Measurements from ENCODE around the gene SOST. TPM values are rescaled to one million over a fixed set of nuclear protein-coding genes. Genes with fewer than 3 reads are reported as not detected.

The SOST gene
- total RNA-seq, 2 donors from 2014 or later = not detected

DNA sequence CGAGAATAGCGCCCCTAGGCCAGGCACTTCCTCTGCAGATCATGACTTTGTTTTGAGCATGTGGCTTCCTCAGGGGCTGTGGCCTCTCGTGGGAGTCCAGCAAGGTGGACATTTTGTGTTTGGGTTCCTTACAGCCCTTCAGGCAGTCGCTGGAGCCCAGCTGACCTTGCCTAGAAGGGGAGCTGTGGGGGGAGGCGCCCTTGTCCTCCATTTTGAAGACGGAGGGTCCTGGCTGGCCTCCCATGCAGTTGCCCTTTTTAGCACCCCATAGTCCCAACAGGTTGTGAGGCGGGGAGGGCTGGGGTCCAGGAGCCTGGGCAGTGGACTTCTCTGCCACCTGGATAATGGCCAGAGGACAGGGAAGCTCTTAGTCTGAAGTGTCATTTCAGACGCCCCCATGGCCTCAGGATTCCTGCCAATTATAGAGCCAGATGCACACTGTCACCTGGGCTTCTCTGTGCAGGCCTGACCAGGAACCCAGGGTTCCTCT, 1.4 kb downstream of the SOST start:
- intact Hi-C loops (cut with DNase I) = loop anchor here (2.0 to 10.0 kb wide), 3 partner anchors 60 to 182 kb away; no protein-coding TSS in a partner anchor
- DNase-seq (ENCODE audit: low spot score) = peak; percentile 42

DNA sequence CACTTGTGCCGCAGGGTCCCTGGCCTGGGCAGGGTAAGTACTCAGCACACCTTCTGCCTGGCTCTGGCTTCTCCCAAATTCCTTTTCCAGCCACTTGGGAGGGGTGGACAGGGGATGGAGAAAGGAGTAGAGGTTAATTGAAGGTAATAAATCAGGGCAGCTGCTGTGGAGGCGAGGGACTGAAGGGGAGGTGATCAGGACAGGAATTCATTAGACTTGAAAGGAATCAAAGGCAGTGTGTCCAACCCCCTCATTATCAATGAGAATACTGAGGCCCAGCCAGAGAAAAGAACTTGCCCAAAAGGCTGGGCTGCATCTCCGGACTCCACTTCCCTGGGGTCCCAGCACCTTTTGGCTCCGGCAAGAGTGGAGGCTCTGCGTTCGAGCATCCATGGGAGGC, 2.4 kb downstream of the SOST start:
- intact Hi-C loops (cut with DNase I) = loop anchor here (2.0 to 10.0 kb wide), 3 partner anchors 59 to 181 kb away; no protein-coding TSS in a partner anchor
- DNase-seq (ENCODE audit: low spot score) = peak; percentile 38

- peak; percentile 81 for DNase-seq (ENCODE audit: low spot score)
- intact Hi-C loops (cut with DNase I) = loop anchor here (5.0 to 10.0 kb wide), 2 partner anchors 63 to 181 kb away; no protein-coding TSS in a partner anchor
These were observed 3.2 kb downstream of the SOST start for GRCh38 chr17:43755389-43755875.

DNA sequence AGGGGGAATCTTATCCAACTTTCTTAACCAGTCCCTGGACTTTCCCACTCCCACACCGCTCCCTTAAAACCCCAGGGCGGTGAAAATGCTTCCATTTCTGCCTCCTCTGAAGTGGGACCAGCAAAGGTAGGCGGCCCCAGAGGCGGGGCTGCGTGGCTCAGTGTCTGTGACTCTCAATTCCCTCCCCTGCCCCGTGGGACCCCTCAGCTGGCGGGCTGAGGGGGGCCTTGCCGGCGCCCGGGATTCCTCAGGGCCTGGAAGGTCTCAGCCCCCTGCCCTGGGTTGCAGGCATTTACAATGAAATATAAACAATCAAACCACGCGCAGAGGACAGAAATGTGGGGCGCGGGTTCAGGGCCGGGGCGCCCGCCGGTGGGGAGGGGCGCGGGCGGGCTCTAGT, 3.6 kb downstream of the SOST start:
- intact Hi-C loops (cut with DNase I) = loop anchor here (5.0 to 10.0 kb wide), 3 partner anchors 38 to 180 kb away; no protein-coding TSS in a partner anchor
- no peak for DNase-seq (ENCODE audit: low spot score)

GRCh38 chr17:43753493-43754129, 5.0 kb downstream of the SOST start:
- intact Hi-C loops (cut with DNase I) = loop anchor here in 1 of 2 donors (5.0 to 10.0 kb wide), 2 partner anchors 36 to 179 kb away; no protein-coding TSS in a partner anchor
- DNase-seq (ENCODE audit: low spot score) = no peak

GRCh38 chr17:43750153-43750552, 8.4 kb downstream of the SOST start:
- intact Hi-C loops (cut with DNase I) = loop anchor here in 1 of 2 donors (5.0 to 10.0 kb wide), 2 partner anchors 33 to 175 kb away; no protein-coding TSS in a partner anchor
- DNase-seq (ENCODE audit: low spot score) = no peak

DNA sequence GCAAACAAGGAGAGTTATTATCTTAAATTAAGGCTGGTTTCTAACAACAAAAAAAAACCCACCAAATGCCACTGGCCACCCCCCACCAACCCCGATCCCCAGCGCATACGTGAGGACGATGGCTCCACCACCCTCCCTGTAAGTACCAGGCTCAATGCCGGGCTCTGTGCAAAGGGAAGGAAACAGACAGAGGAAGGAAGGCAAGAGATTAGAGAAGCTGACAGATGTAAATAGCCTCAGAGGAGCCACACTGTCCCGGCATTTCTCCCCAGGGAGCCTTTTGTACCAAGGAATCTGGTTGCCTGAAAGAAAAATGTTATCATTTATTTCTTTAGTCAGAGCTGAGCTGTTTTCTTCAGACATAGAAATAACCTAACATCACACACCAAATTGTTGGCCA, 13.1 kb downstream of the SOST start:
- intact Hi-C loops (cut with DNase I) = no loop called here
- no peak for DNase-seq (ENCODE audit: low spot score)

- intact Hi-C loops (cut with DNase I) = no loop called here
- DNase-seq (ENCODE audit: low spot score) = no peak
These were observed 17.0 kb downstream of the SOST start for GRCh38 chr17:43741636-43742035.

GRCh38 chr17:43740541-43740940, 18.1 kb downstream of the SOST start:
- intact Hi-C loops (cut with DNase I) = no loop called here
- no peak for DNase-seq (ENCODE audit: low spot score)

DNA sequence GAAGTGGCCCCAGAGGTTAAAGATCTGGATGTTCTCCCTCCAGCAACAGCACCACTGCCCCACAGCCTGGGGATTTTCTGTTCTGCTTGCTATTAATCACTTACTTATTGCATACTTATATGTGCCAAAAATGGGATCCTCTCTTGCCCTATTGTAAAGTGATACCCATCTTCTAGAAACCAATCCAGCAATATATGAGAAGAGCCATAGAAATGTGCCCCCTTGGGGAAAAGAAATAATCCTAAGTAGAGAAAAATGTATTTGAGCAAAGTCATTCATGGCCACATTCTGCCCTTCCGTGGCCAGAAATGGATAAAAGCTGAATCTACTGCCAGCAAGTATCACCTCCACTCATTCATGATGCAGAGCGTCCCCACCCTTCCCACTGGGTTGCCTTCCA, 20.9 kb downstream of the SOST start:
- no peak for DNase-seq (ENCODE audit: low spot score)
- intact Hi-C loops (cut with DNase I) = no loop called here

DNA sequence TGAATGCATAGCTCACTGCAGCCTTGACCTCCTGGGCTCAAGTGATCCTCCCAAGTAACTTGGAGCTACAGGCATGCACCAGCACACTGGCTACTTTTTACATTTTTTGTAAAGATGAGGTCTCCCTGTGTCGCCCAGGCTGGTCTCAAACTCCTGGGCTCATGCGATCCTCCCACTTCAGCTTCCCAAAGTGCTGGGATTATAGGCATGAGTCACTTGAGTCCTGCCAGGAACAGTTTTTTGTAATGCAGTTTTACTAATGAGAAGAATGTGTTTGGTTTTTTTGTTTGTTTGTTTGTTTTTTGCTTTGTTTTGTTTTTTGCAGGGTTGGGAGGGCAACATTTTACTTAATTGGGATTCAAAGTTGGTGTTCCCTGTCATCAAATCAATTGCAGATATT, 22.2 kb downstream of the SOST start:
- intact Hi-C loops (cut with DNase I) = no loop called here
- no peak for DNase-seq (ENCODE audit: low spot score)

DNA sequence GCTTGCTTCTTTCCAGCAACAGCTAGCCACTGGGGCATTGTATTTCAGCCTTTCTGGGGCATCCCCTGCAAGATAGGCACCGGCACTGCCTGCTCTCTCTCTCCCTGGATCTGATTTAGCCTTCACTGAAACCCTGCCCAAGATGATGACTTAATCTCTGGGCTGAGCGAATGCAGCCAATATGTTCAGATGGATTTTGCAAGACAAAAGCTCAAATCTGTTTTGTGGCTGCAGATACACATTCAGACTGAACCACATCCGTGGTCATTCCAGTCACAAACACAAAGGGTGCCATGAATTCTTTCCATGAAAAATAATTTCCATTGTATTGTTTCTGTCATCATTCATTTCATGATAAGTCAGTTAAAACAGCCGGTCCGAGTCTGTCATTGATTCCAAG, 24.2 kb downstream of the SOST start:
- intact Hi-C loops (cut with DNase I) = no loop called here
- DNase-seq (ENCODE audit: low spot score) = no peak

DNA sequence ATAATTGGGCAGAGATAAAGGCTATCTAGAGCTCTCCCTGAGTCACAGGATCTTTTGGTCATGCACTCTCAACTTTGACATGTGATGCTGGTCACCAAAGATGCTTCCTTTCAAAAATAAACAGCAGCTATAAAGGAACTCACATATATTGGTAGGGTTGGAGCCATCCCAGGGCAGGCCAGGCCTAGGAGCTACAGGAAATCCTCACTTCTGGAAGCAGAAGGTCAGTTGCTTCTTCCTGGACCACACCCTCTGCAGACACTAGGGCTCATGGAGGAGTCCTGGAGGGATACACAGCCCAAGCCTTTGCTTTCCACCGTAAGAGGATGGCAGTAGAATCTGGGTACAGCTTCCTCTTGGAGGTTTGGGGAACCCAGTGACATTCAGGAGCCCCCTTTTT, 24.6 kb downstream of the SOST start:
- intact Hi-C loops (cut with DNase I) = no loop called here

DNA sequence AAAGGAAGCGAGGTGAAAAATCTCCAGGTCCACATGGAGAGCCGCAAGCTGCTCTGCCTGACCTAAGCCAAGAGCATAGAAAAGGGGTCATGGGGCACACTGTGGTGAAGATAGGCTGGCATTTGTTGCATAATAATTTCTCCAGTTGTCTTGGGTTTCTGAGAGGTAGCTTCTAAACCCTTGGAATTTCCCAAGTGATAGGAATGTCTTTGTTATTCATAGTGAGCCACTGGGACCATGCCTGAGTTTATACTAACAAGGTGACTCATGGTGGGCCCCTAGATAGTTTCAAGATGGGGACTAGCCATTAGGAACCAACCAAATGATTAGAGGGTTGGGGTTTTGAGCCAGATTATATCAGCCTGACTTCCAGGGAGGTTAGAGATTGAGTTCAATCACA, 25.6 kb downstream of the SOST start:
- DNase-seq (ENCODE audit: low spot score) = no peak
- intact Hi-C loops (cut with DNase I) = no loop called here

More for the DNA sequence above, 24.6 kb downstream of the SOST start:
- DNase-seq (ENCODE audit: low spot score) = no peak

DNA sequence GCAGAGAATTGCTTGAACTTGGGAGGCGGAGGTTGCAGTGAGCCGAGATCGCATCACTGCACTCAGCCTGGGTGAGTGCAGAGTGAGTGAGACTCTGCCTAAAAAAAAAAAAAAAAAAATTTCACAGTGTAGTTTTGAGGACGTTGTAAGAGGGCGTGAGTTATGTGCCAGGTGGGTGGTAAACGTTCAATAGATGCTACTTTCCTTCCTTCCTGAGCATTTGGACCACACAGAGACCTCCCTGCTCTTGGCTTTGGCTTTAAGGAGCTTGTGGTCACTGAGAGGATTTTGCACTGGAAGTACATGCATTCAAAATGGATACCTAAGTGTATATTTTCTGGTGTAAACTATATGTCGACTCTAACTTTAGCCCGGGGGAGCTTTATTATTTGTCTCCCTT, 30.5 kb downstream of the SOST start:
- intact Hi-C loops (cut with DNase I) = no loop called here
- DNase-seq (ENCODE audit: low spot score) = no peak

GRCh38 chr17:43723697-43724359, 34.8 kb downstream of the SOST start:
- intact Hi-C loops (cut with DNase I) = no loop called here
- DNase-seq (ENCODE audit: low spot score) = no peak

GRCh38 chr17:43722870-43723665, 35.5 kb downstream of the SOST start:
- DNase-seq (ENCODE audit: low spot score) = no peak
- intact Hi-C loops (cut with DNase I) = no loop called here

DNA sequence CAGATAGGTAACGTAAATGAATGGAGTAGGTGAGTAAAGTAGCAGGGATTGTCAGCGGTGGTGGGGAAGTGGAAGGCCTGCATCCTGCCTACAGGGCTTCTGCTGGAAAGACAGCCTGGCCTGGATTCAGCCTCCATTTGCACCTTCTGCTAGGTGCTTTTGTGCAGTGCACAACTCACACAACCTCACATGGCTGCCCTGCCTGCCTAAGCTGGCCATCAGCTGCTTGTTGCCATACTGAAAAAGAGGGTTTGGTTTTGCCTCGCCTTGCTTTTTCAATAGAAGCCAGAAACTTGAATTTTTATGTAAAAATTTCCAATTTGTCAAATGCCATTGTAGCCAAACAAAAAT, 36.3 kb downstream of the SOST start:
- DNase-seq (ENCODE audit: low spot score) = no peak
- intact Hi-C loops (cut with DNase I) = no loop called here

GRCh38 chr17:43721537-43722268, 36.9 kb downstream of the SOST start:
- intact Hi-C loops (cut with DNase I) = no loop called here
- no peak for DNase-seq (ENCODE audit: low spot score)
